Measurements from ENCODE around the gene HAGHL. TPM values are rescaled to one million over a fixed set of nuclear protein-coding genes. Genes with fewer than 3 reads are reported as not detected.

Gene HAGHL
- total RNA-seq, 4 donors from 2014 or later = 1.0 to 3.4 TPM; not detected in 2

DNA sequence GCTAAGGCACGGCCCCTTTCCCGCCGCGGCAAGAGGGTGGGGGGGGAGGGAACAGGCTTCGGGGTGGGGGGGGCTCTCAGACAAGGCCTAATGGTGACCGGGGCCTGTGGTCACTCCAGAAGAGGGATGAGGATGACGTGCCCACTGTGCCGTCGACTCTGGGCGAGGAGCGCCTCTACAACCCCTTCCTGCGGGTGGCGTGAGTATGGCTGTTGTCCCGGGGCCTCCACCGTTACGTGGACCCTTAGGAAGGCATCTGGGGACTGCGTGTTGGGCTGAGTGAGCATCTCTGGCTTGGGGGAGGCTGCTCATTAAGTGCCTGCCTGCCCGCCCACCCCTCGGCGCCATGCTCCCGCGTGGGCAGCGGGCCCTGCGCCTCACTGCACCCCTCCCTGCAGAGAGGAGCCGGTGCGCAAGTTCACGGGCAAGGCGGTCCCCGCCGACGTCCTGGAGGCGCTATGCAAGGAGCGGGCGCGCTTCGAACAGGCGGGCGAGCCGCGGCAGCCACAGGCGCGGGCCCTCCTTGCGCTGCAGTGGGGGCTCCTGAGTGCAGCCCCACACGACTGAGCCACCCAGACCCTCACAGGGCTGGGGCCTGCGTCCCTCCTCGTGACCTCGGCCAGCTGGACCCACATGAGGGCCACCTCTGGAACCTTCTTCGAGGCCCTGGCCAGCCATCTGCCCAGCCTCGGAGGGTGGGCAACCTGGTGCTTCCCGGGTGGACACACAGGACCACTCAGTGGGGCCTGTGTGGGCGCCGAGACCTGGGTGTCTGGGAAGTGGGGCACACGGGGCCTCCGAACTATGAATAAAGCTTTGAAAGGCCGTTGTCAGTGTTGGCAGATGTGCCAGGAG, 2.2 kb downstream of the HAGHL start:
- no peak overlapping the region for H3K27ac ChIP-seq
- peaks cover 0 to 28% of the 10 kb centered on the region in 2 donors for H3K27me3 ChIP-seq
- H3K4me3 ChIP-seq = no peak overlapping the region
- no peak for DNase-seq
- H3K4me1 ChIP-seq = peaks cover 0 to 18% of the 10 kb centered on the region in 2 donors
- no peak for TF ChIP-seq POLR2A (IDR thresholded peaks at IDR 0.05)
- intact Hi-C loops (cut with DNase I; ENCODE audit: low total_unique reads) = no loop called here
- H3K9me3 ChIP-seq = no peaks in the 10 kb centered on the region
- no peaks in the 10 kb centered on the region for H3K36me3 ChIP-seq

DNA sequence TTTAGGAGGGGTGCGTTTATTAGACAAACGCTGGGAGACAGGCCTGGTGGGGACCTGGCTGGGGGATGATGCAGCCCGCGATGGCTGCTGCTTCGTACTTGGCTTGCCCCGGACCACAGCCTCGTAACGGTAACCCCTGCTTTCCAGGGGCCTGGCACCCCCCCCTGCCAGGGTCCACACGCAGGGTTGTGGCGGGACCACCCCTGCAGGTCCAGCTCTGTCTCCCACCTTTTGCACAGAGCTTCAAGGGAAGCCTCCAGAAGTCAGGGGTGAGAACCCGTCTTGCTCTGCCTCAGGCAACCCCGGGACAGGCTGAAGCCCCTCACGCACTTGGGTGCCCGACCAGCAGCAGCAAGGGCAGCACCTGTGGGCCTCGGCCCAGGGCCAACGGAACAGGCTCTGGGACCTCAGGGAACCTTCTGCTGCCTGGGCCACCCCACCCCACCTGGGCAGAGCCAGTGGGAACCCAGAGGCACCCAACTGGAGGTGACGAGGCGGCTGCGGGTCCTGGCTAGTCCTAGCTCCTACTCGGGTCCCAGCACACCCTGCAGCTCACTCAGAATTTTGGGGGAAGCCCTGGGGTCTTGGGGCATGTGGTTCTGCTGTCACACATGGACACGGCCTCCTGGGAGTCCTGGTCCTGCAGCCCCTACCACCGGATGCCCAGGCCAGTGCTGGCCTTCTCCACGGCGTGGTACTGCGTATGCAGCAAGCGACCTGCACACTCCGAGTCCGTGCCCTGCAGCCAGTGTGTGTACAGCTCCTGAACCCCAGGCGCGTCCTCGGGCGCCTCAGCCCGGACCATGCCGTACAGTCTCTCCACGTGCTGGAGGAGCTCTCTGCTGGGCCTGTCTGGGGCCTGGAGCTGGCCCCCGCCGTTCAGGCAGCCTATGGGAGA, 3.1 kb downstream of the HAGHL start:
- intact Hi-C loops (cut with DNase I; ENCODE audit: low total_unique reads) = no loop called here
- Histone ChIP-seq H3K4me3 (no peak overlapping the region), H3K9me3 (no peaks in the 10 kb centered on the region), H3K27me3 (peaks cover 0 to 28% of the 10 kb centered on the region in 2 donors), H3K36me3 (no peaks in the 10 kb centered on the region), H3K4me1 (peaks cover 0 to 18% of the 10 kb centered on the region in 2 donors), H3K27ac (no peak overlapping the region)
- no peak for DNase-seq
- TF ChIP-seq, protein P1, sequence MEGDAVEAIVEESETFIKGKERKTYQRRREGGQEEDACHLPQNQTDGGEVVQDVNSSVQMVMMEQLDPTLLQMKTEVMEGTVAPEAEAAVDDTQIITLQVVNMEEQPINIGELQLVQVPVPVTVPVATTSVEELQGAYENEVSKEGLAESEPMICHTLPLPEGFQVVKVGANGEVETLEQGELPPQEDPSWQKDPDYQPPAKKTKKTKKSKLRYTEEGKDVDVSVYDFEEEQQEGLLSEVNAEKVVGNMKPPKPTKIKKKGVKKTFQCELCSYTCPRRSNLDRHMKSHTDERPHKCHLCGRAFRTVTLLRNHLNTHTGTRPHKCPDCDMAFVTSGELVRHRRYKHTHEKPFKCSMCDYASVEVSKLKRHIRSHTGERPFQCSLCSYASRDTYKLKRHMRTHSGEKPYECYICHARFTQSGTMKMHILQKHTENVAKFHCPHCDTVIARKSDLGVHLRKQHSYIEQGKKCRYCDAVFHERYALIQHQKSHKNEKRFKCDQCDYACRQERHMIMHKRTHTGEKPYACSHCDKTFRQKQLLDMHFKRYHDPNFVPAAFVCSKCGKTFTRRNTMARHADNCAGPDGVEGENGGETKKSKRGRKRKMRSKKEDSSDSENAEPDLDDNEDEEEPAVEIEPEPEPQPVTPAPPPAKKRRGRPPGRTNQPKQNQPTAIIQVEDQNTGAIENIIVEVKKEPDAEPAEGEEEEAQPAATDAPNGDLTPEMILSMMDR (IDR thresholded peaks at IDR 0.05) = no peak
- TF ChIP-seq POLR2A (IDR thresholded peaks at IDR 0.05) = no peak

DNA sequence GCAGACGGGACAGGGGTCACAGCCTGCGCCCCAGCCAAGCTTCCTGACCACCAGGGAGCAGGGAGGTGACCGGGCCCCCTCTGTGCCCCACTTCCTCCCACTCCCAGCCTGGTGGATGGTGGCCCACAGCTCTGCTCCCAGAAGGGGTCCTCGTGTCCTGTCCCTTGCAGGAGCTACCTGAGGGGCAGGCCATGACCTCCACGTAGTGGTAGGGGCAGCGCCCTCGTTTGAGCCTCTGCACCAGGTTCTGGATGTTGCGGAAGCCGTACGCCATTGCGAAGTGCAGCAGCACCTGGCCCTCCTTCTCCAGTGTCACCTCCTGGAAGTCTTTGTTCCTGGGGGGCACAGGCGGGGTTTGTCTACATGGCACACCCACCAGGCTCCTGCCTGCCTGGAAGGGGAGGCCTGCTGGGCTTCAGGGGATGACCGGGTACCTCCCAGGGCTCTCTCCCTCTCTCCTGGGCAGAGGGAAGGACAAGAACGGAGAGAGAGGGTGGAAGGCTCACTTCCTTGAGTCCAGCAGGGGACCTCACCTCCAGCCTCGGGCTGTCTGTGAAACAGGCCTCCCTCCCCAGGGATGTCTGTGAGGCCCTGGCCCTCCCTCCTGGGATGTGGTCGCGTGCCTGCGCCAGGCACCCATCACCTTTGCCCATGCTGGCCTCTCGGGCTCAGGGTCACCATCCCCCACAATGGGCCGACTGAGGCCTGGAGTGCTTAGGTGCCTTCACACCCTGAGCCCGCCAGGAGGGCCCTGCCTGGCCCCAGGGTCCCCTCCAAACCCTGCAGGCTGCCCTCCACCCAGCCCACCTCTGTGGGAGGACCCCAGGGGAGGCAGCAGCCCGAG, 4.0 kb downstream of the HAGHL start:
- intact Hi-C loops (cut with DNase I; ENCODE audit: low total_unique reads) = no loop called here
- Histone ChIP-seq H3K9me3 (no peaks in the 10 kb centered on the region), H3K36me3 (no peaks in the 10 kb centered on the region), H3K27ac (no peak overlapping the region), H3K4me3 (no peak overlapping the region), H3K4me1 (peaks cover 0 to 18% of the 10 kb centered on the region in 2 donors), H3K27me3 (peaks cover 0 to 28% of the 10 kb centered on the region in 2 donors)
- no peak for DNase-seq
- TF ChIP-seq, protein P1 (IDR thresholded peaks at IDR 0.05) = no peak
- TF ChIP-seq POLR2A (IDR thresholded peaks at IDR 0.05) = no peak

DNA sequence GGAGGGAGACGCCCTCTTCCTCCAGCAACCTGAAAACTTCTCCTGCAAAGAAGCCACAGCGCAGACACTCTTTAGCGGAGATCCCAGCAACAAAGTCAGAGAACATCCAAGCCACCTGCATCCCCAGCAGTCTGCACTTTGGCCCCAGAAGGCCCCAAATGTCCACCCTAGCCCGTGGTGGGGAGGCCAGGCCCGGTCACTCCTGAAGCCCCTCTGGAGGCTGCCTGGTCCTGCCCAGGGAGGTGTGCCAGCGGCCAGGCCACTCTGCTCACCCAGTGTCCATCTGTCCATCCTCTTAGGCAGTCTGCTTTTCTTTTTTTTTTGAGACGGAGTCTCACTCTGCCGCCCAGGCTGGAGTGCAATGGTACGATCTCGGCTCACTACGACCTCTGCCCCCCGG, 5.4 kb downstream of the HAGHL start:
- Histone ChIP-seq H3K9me3 (no peaks in the 10 kb centered on the region), H3K4me1 (peaks cover 0 to 8% of the 10 kb centered on the region in 2 donors), H3K36me3 (no peaks in the 10 kb centered on the region), H3K27me3 (peaks cover 0 to 16% of the 10 kb centered on the region in 2 donors), H3K4me3 (no peak overlapping the region), H3K27ac (no peak overlapping the region)
- no peak for TF ChIP-seq POLR2A (IDR thresholded peaks at IDR 0.05)
- TF ChIP-seq, protein P1 (IDR thresholded peaks at IDR 0.05) = no peak
- no peak for DNase-seq
- intact Hi-C loops (cut with DNase I; ENCODE audit: low total_unique reads) = no loop called here

DNA sequence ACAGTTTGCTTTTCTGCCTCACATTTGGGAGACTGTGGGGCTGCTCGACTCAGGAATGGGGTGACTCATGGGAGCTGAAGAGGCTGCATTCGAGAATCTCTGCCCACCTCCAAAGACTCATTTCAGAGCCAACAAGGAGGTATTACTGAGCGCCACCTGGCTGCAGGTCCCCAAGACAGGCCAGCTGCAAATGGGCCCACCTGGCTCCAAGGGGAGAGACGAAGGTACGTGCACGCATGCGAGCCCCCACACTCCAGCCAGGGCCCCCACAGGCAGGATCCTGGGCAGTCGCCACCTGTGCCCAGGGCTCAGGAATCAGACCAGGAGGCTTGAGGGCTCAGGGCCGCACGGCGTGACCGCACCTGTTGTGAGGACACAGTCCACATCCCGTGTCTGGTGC, 6.0 kb downstream of the HAGHL start:
- Histone ChIP-seq H3K9me3 (no peaks in the 10 kb centered on the region), H3K36me3 (no peaks in the 10 kb centered on the region), H3K27me3 (peaks cover 0 to 10% of the 10 kb centered on the region in 2 donors), H3K4me1 (peaks cover 0 to 2% of the 10 kb centered on the region in 2 donors), H3K27ac (no peak overlapping the region), H3K4me3 (no peak overlapping the region)
- intact Hi-C loops (cut with DNase I; ENCODE audit: low total_unique reads) = no loop called here
- no peak for DNase-seq
- no peak for TF ChIP-seq POLR2A (IDR thresholded peaks at IDR 0.05)

All from uterus (tissue), 4 donors.